Measurements from ENCODE around the gene ASCC1.

Gene ASCC1

DNA sequence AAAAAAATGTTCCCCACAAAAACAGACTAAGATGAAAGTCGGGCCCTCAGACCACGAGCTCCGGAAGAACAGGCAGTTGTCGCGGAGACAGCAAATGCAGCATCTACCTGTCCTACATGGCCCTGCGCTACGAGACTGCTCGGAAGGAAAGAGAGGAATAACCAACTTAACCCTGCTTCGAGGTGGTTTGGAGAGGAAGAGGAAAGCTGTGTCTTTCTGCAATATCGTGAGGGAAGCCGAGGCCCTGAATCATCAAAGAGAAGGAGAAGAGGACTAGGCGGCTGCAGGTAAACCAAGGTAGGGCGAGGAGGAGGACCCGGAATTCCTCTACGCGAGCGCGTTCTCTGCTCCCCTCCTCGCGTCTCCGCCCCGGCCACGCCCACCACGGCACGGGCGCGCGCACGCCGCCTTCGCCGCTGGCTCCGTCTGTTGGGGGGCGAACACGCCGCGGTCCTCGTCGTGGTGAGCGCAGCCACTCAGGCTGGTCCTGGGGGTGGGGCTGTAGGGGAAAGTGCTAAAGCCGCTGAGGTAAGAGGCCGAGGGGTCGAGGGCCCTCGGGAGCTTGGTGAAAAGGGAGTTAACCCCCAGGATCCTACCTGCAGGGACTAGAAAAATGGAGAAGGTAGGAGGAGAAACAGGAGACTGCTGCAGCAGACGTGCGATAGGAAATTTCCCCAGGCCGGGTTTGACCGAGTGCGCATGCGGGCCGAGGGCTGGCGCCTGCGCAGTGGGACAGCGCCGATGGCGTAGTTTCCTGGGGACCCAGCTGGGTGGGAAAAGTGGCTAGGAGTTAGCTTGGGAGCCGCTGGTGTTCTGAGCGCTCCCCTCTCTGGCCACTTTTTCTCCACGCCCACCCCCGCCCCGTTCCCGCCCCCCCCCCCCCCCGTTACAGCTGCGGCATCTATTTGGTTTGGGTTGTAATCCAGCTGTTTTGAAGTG lies at the start of gene ASCC1, which contains the start of gene ANAPC16:
ASCC1 (minus strand) TSS at position 666 of the 939 bp plus-strand sequence. CDS start 2,978 bp downstream, outside the sequence.
ANAPC16 (plus strand) TSS at position 402 of the 939 bp plus-strand sequence. CDS start 7,903 bp downstream, outside the sequence.
- peaks cover 28% of the 10 kb centered on the region for H3K4me1 ChIP-seq (ENCODE audit: control insufficient read depth, insufficient read depth, low read length)
- H3K36me3 ChIP-seq (ENCODE audit: control insufficient read depth, insufficient read depth, low read length, severe bottlenecking), result peaks cover 16% of the 10 kb centered on the region
- DNase-seq (ENCODE audit: low read depth), result peak; percentile 95
- H3K4me3 ChIP-seq (ENCODE audit: low read length), result peak within 1 kb of the TSS; percentile 100
- peak within 1 kb of the TSS; percentile 95 for H3K9ac ChIP-seq (ENCODE audit: low read length)
- no peaks in the 10 kb centered on the region for H3K9me3 ChIP-seq (ENCODE audit: control insufficient read depth, low read length)
- H3K27me3 ChIP-seq (replicated peaks; ENCODE audit: control insufficient read depth, insufficient read depth, low read length), result no peaks in the 10 kb centered on the region

DNA sequence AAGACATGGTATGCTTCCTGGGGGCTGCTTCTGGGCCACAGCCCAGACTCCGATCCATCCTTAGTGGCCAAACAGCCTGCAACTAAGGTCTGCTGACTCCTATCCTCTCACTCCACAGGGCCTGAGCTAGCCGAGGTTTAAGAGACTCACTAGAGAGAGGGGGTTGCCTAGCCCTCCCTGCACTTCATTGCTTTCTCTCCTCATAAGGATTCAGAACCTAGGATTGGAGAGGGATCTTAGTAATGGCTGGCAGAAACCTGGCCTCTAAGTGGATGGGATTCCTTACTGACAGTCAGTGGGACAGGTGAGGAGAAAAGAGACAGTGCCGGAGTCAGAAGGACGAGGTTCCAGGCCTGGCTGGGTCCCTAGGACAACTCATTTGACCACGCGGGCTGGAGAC lies 49.4 kb upstream of the ASCC1 start:
- H3K27me3 ChIP-seq (replicated peaks; ENCODE audit: control insufficient read depth, insufficient read depth, low read length), result no peaks in the 10 kb centered on the region
- H3K4me1 ChIP-seq (ENCODE audit: control insufficient read depth, insufficient read depth, low read length), result peaks cover 12% of the 10 kb centered on the region
- H3K9ac ChIP-seq (ENCODE audit: low read length), result no peak overlapping the region
- no peak for DNase-seq (ENCODE audit: low read depth)
- no peak overlapping the region for H3K4me3 ChIP-seq (ENCODE audit: low read length)
- no peaks in the 10 kb centered on the region for H3K9me3 ChIP-seq (ENCODE audit: control insufficient read depth, low read length)
- H3K36me3 ChIP-seq (ENCODE audit: control insufficient read depth, insufficient read depth, low read length, severe bottlenecking), result no peaks in the 10 kb centered on the region

GRCh38 chr10:72264536-72264935 lies 48.5 kb upstream of the ASCC1 start:
- peaks cover 21% of the 10 kb centered on the region for H3K4me1 ChIP-seq (ENCODE audit: control insufficient read depth, insufficient read depth, low read length)
- DNase-seq (ENCODE audit: low read depth), result no peak
- no peak overlapping the region for H3K4me3 ChIP-seq (ENCODE audit: low read length)
- no peaks in the 10 kb centered on the region for H3K36me3 ChIP-seq (ENCODE audit: control insufficient read depth, insufficient read depth, low read length, severe bottlenecking)
- H3K27me3 ChIP-seq (replicated peaks; ENCODE audit: control insufficient read depth, insufficient read depth, low read length), result no peaks in the 10 kb centered on the region
- H3K9ac ChIP-seq (ENCODE audit: low read length), result no peak overlapping the region
- no peaks in the 10 kb centered on the region for H3K9me3 ChIP-seq (ENCODE audit: control insufficient read depth, low read length)

GRCh38 chr10:72263613-72264241 lies 47.7 kb upstream of the ASCC1 start:
- H3K36me3 ChIP-seq (ENCODE audit: control insufficient read depth, insufficient read depth, low read length, severe bottlenecking), result no peaks in the 10 kb centered on the region
- H3K9me3 ChIP-seq (ENCODE audit: control insufficient read depth, low read length), result no peaks in the 10 kb centered on the region
- H3K9ac ChIP-seq (ENCODE audit: low read length), result no peak overlapping the region
- no peaks in the 10 kb centered on the region for H3K27me3 ChIP-seq (replicated peaks; ENCODE audit: control insufficient read depth, insufficient read depth, low read length)
- no peak overlapping the region for H3K4me3 ChIP-seq (ENCODE audit: low read length)
- H3K4me1 ChIP-seq (ENCODE audit: control insufficient read depth, insufficient read depth, low read length), result peaks cover 29% of the 10 kb centered on the region
- DNase-seq (ENCODE audit: low read depth), result no peak

- peak overlapping the region; percentile 81 for H3K4me3 ChIP-seq (ENCODE audit: low read length)
Observed at GRCh38 chr10:72261784-72262404, 45.8 kb upstream of the ASCC1 start.

DNA sequence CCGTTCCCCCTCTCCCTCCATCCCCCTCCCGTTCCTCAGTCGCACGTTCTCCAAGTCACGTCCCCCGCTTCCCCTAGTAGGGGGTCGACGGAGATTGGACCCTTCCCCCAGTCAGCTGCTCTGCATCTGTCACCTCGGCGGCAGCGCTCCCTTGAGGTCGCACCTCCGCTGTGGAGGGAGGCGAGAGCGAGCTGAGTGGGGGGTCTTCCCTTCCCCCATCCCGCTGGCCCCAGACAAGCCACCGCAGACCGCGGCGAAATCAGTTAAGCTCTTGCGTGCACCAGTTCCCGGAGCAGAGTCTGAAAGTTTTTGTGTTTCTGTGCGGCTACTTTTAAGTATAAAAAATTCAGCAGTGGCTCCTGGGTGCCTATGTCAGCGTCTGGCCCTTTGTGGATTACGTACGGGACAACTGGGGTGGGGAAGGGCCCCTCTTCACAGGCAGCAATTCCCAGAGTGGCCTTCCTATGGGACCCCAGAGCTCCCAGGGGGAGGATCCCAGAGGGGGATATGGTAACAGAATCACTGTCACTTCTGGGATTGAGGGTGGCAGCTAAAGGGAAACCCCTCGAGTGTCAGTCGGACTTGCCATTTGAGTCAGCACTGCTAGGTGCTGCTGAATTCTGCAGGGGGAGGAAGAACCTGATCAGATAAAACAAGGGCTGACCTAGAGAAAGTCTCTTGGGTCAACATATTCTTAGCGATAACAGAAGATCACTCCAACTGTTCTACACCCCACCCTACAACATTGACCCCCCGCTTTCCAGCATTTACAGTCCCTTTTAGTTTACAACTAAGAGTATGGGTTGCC lies 45.1 kb upstream of the ASCC1 start:
- H3K4me1 ChIP-seq (ENCODE audit: control insufficient read depth, insufficient read depth, low read length), result peaks cover 43% of the 10 kb centered on the region
- peak overlapping the region; percentile 81 for H3K4me3 ChIP-seq (ENCODE audit: low read length)
- no peaks in the 10 kb centered on the region for H3K27me3 ChIP-seq (replicated peaks; ENCODE audit: control insufficient read depth, insufficient read depth, low read length)
- peak overlapping the region; percentile 94 for H3K9ac ChIP-seq (ENCODE audit: low read length)
- H3K9me3 ChIP-seq (ENCODE audit: control insufficient read depth, low read length), result no peaks in the 10 kb centered on the region
- H3K36me3 ChIP-seq (ENCODE audit: control insufficient read depth, insufficient read depth, low read length, severe bottlenecking), result no peaks in the 10 kb centered on the region
- peak; percentile 84 for DNase-seq (ENCODE audit: low read depth)

More at GRCh38 chr10:72261784-72262404, 45.8 kb upstream of the ASCC1 start:
- Histone ChIP-seq H3K9me3 (ENCODE audit: control insufficient read depth, low read length) (no peaks in the 10 kb centered on the region), H3K36me3 (ENCODE audit: control insufficient read depth, insufficient read depth, low read length, severe bottlenecking) (no peaks in the 10 kb centered on the region), H3K9ac (ENCODE audit: low read length) (peak overlapping the region; percentile 94), H3K27me3 (replicated peaks; ENCODE audit: control insufficient read depth, insufficient read depth, low read length) (no peaks in the 10 kb centered on the region), H3K4me1 (ENCODE audit: control insufficient read depth, insufficient read depth, low read length) (peaks cover 37% of the 10 kb centered on the region)
- no peak for DNase-seq (ENCODE audit: low read depth)

DNA sequence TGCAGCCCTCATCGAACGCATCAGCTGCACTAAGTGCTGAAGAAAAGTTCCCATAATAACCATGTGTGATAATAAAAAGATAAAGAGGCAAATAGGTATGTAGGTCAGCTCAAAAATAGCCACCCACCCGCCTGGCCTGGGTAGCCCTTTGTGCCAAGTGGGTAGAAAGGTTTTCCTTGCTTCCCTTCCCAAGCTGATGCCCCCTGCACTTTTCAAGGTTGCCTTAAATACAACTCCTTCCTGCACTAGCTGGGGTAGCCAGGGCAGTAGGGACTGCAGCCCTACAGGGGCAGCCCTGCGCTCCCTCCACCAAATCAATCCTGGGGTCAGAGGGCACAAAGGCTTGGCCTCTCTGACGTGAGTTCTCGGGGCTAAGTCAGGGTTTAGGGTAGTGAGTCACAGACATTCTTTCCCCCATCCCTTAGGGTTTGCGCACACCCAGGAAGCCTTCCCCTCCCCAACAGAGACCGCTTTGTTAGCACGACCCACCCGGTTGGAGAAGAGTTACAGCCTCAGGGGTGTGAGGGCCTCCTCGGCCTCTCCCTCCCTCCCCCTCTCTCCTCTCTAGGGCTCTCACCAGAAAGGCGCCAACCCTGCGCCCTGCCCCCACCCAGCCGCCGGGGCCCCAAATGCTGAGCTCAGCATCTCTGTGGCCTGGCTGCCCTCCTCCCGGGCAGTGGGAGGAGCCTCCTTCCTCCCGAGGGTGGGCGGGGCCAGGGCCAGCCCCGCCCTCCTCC lies 44.3 kb upstream of the ASCC1 start:
- Histone ChIP-seq H3K9ac (ENCODE audit: low read length) (peak overlapping the region; percentile 94), H3K27me3 (replicated peaks; ENCODE audit: control insufficient read depth, insufficient read depth, low read length) (no peaks in the 10 kb centered on the region), H3K36me3 (ENCODE audit: control insufficient read depth, insufficient read depth, low read length, severe bottlenecking) (no peaks in the 10 kb centered on the region), H3K4me1 (ENCODE audit: control insufficient read depth, insufficient read depth, low read length) (peaks cover 51% of the 10 kb centered on the region), H3K4me3 (ENCODE audit: low read length) (peak overlapping the region; percentile 81), H3K9me3 (ENCODE audit: control insufficient read depth, low read length) (no peaks in the 10 kb centered on the region)
- peak; percentile 90 for DNase-seq (ENCODE audit: low read depth)

DNA sequence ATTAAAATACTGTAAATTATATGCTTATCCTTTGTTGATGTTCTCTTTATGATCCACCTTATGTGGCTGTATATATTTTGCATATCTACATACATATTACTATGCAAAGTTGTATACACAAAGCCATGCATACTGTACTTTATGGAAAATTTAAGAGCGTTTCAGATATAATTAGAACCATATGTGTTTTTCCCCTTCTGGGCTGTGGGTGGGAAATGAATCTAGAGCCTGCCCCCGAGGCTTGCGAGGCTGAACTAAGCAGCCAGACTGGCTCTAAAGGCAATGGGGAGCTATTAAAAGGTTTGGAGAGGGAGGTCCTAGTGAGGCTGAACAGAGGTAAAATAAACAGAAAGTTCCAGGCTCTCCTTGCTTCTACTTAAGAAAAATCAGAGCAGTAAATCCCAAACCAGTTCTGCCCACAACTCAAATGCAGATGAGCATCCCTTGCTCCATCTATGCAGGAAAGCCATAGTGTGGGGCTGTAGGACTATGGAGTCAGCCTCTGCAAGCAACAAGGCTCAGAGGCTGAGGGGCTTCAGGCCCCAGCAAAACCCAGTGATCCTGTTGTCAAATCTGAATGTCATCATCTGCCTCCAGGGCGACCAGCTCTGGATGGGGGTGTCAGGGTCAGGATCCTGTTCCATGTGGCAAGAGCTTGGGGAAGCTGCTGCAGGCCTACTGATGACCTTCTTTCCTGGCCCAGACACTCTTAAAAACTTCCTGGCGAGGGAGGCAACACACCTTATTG lies 43.6 kb upstream of the ASCC1 start:
- Histone ChIP-seq H3K36me3 (ENCODE audit: control insufficient read depth, insufficient read depth, low read length, severe bottlenecking) (no peaks in the 10 kb centered on the region), H3K4me3 (ENCODE audit: low read length) (peak overlapping the region; percentile 52), H3K9ac (ENCODE audit: low read length) (peak overlapping the region; percentile 94), H3K9me3 (ENCODE audit: control insufficient read depth, low read length) (no peaks in the 10 kb centered on the region), H3K27me3 (replicated peaks; ENCODE audit: control insufficient read depth, insufficient read depth, low read length) (no peaks in the 10 kb centered on the region), H3K4me1 (ENCODE audit: control insufficient read depth, insufficient read depth, low read length) (peaks cover 58% of the 10 kb centered on the region)
- peak; percentile 90 for DNase-seq (ENCODE audit: low read depth)

- DNase-seq (ENCODE audit: low read depth), result no peak
- H3K27me3 ChIP-seq (replicated peaks; ENCODE audit: control insufficient read depth, insufficient read depth, low read length), result no peaks in the 10 kb centered on the region
- peaks cover 69% of the 10 kb centered on the region for H3K4me1 ChIP-seq (ENCODE audit: control insufficient read depth, insufficient read depth, low read length)
- H3K9me3 ChIP-seq (ENCODE audit: control insufficient read depth, low read length), result no peaks in the 10 kb centered on the region
- no peak overlapping the region for H3K9ac ChIP-seq (ENCODE audit: low read length)
- no peak overlapping the region for H3K4me3 ChIP-seq (ENCODE audit: low read length)
- no peaks in the 10 kb centered on the region for H3K36me3 ChIP-seq (ENCODE audit: control insufficient read depth, insufficient read depth, low read length, severe bottlenecking)
Observed at GRCh38 chr10:72258617-72259016, 42.5 kb upstream of the ASCC1 start.
